Activated CD4-positive, alpha-beta T cell treated with anti-CD3 and anti-CD28 coated beads for 4 hours (primary cell): ENCODE measurements around the gene SCAMP2.
A peak's percentile ranks its signal among the peaks of the same experiment; 100 is the strongest.

Experiments used
- DNase-seq, 2 donors: peaks; one replicate each; pipeline ENCODE4 v3.0.0-alpha.2; 2020

Gene SCAMP2

GRCh38 chr15:74857671-74858368 lies 15.3 kb downstream of the SCAMP2 start:
- no peak for DNase-seq

GRCh38 chr15:74857082-74857655 lies 16.0 kb downstream of the SCAMP2 start:
- no peak for DNase-seq

GRCh38 chr15:74856537-74856936 lies 16.6 kb downstream of the SCAMP2 start:
- no peak for DNase-seq

GRCh38 chr15:74855857-74856256 lies 17.3 kb downstream of the SCAMP2 start:
- DNase-seq: no peak

GRCh38 chr15:74854453-74855022 lies 18.6 kb downstream of the SCAMP2 start:
- DNase-seq: no peak

- no peak for DNase-seq
Measured at GRCh38 chr15:74851960-74852359, 21.2 kb downstream of the SCAMP2 start.

GRCh38 chr15:74850393-74850792 lies 22.8 kb downstream of the SCAMP2 start:
- DNase-seq: no peak

- DNase-seq: no peak
Measured at GRCh38 chr15:74847432-74847831, 25.7 kb downstream of the SCAMP2 start.

GRCh38 chr15:74845581-74845980 lies 27.6 kb downstream of the SCAMP2 start:
- DNase-seq: no peak

GRCh38 chr15:74845208-74845568 lies 28.0 kb downstream of the SCAMP2 start:
- DNase-seq: peak; percentile 53 to 61

- DNase-seq: peak in 1 of 2 donors; percentile 22
Measured at GRCh38 chr15:74844319-74845207, 28.6 kb downstream of the SCAMP2 start.

GRCh38 chr15:74843891-74844299 lies 29.3 kb downstream of the SCAMP2 start:
- DNase-seq: no peak

- no peak for DNase-seq
Measured at GRCh38 chr15:74843445-74843828, 29.7 kb downstream of the SCAMP2 start.

GRCh38 chr15:74842581-74843444 lies 30.4 kb downstream of the SCAMP2 start, which contains the start of gene ULK3:
Gene ULK3, minus strand, starts transcription at chr15:74843156. Its CDS starts 51 bp downstream, at chr15:74843105.
- peak; percentile 90 to 92 for DNase-seq

GRCh38 chr15:74841891-74842373 lies 31.2 kb downstream of the SCAMP2 start:
- DNase-seq: no peak

- DNase-seq: no peak
Measured at GRCh38 chr15:74840851-74841775, 32.1 kb downstream of the SCAMP2 start.

- no peak for DNase-seq
Measured at GRCh38 chr15:74839526-74840395, 33.4 kb downstream of the SCAMP2 start.

GRCh38 chr15:74838746-74839525 lies 34.2 kb downstream of the SCAMP2 start:
- DNase-seq: no peak

- DNase-seq: no peak
Measured at GRCh38 chr15:74838137-74838516, 35.0 kb downstream of the SCAMP2 start.
